Keratinocyte (primary cell): ENCODE data around the gene VTI1A.

Experiments
- CTCF ChIP-seq, 3 experiments: IDR thresholded peaks in 1 of 3; conservative IDR thresholded peaks in 1 of 3; optimal IDR thresholded peaks in 1 of 3; 2 replicates in 2 of 3; 3 replicates in 1 of 3; pipeline versions ENCODE3 to v1.5.1; 2011; ENCODE audit warnings: low read length in 3 of 3, mild to moderate bottlenecking in 3 of 3, moderate library complexity in 2 of 3, control low read depth in 1 of 3, inconsistent platforms in 1 of 3; ENCODE audit not compliant: insufficient read depth in 2 of 3; ENCODE audit errors: extremely low read depth in 1 of 3
- EZH2 ChIP-seq: IDR thresholded peaks from one replicate; pipeline ENCODE4 v1.6.1; 2012; ENCODE audit warnings: inconsistent platforms, mild to moderate bottlenecking, low read length, moderate library complexity

GRCh38 chr10:112849546-112849945, 402.5 kb downstream of the VTI1A start:
- TF ChIP-seq CTCF (optimal IDR thresholded peaks at IDR 0.05 in 1 of 3, IDR thresholded peaks at IDR 0.05 in 1 of 3, conservative IDR thresholded peaks at IDR 0.05 in 1 of 3; ENCODE audit: extremely low read depth in 1 of 3, insufficient read depth in 2 of 3, low read length in 3 of 3) = no peak
- TF ChIP-seq EZH2 = no peak
